Effector memory CD4-positive, alpha-beta T cell (primary cell): ENCODE data around the gene ANKMY1.

ENCODE experiments used
- DNase-seq, 3 donors: peaks; one replicate each; pipeline ENCODE4 v3.0.0-alpha.2; 2020
- H3K27ac ChIP-seq: 2 replicates; pipeline ENCODE4 v1.7.0; 2013; ENCODE audit warnings: mild to moderate bottlenecking, low read length, moderate library complexity; ENCODE audit not compliant: insufficient read depth, poor library complexity, severe bottlenecking
- H3K27me3 ChIP-seq: replicated peaks from 2 replicates; pipeline ENCODE4 v1.7.0; 2013; ENCODE audit warnings: mild to moderate bottlenecking, low read length; ENCODE audit not compliant: insufficient read depth, control insufficient read depth, poor library complexity, severe bottlenecking
- H3K36me3 ChIP-seq: 2 replicates; pipeline ENCODE4 v1.7.0; 2013; ENCODE audit warnings: mild to moderate bottlenecking, low read length, moderate library complexity; ENCODE audit not compliant: control insufficient read depth, insufficient read depth
- H3K4me1 ChIP-seq: 2 replicates; pipeline ENCODE4 v1.7.0; 2013; ENCODE audit warnings: low read length, mild to moderate bottlenecking; ENCODE audit not compliant: control insufficient read depth, insufficient read depth, poor library complexity, severe bottlenecking
- H3K4me3 ChIP-seq: 2 replicates; pipeline ENCODE4 v1.7.0; 2013; ENCODE audit warnings: low read length, low read depth, mild to moderate bottlenecking; ENCODE audit not compliant: insufficient read depth, poor library complexity, severe bottlenecking
- H3K9me3 ChIP-seq: 2 replicates; pipeline ENCODE4 v1.7.0; 2013; ENCODE audit warnings: mild to moderate bottlenecking, low read length, moderate library complexity; ENCODE audit not compliant: control insufficient read depth

ANKMY1 gene

GRCh38 chr2:240520130-240520973 is 37.4 kb downstream of the ANKMY1 start:
- no peak for DNase-seq
- Histone ChIP-seq H3K36me3 (peaks cover 27% of the 10 kb centered on the region), H3K4me3 (no peak overlapping the region)

GRCh38 chr2:240519396-240520129 is 38.2 kb downstream of the ANKMY1 start:
- Histone ChIP-seq H3K4me3 (no peak overlapping the region), H3K36me3 (peaks cover 20% of the 10 kb centered on the region), H3K27me3 (no peaks in the 10 kb centered on the region), H3K4me1 (peaks cover under 1% of the 10 kb centered on the region), H3K9me3 (no peaks in the 10 kb centered on the region), H3K27ac (no peak overlapping the region)
- DNase-seq: no peak

More at GRCh38 chr2:240520130-240520973, 37.4 kb downstream of the ANKMY1 start:
- Histone ChIP-seq H3K27ac (no peak overlapping the region), H3K27me3 (no peaks in the 10 kb centered on the region), H3K9me3 (no peaks in the 10 kb centered on the region), H3K4me1 (no peaks in the 10 kb centered on the region)

- Histone ChIP-seq H3K4me1 (peaks cover 7% of the 10 kb centered on the region), H3K36me3 (peaks cover 16% of the 10 kb centered on the region), H3K9me3 (no peaks in the 10 kb centered on the region), H3K27ac (no peak overlapping the region), H3K4me3 (no peak overlapping the region), H3K27me3 (no peaks in the 10 kb centered on the region)
- no peak for DNase-seq
These were observed 38.8 kb downstream of the ANKMY1 start for GRCh38 chr2:240518981-240519380.

GRCh38 chr2:240517342-240517741 is 40.4 kb downstream of the ANKMY1 start:
- Histone ChIP-seq H3K27me3 (no peaks in the 10 kb centered on the region), H3K4me3 (no peak overlapping the region), H3K4me1 (peaks cover 8% of the 10 kb centered on the region), H3K9me3 (no peaks in the 10 kb centered on the region), H3K36me3 (peaks cover 3% of the 10 kb centered on the region), H3K27ac (no peak overlapping the region)
- DNase-seq: no peak

- H3K27me3 ChIP-seq: no peaks in the 10 kb centered on the region
- H3K36me3 ChIP-seq: peaks cover 12% of the 10 kb centered on the region
- H3K4me3 ChIP-seq: no peak overlapping the region
- DNase-seq: no peak
- no peaks in the 10 kb centered on the region for H3K9me3 ChIP-seq
- H3K27ac ChIP-seq: peak overlapping the region; percentile 30
- peaks cover 8% of the 10 kb centered on the region for H3K4me1 ChIP-seq
These were observed 43.2 kb downstream of the ANKMY1 start for GRCh38 chr2:240514631-240515030.

GRCh38 chr2:240513549-240514287 is 44.1 kb downstream of the ANKMY1 start:
- Histone ChIP-seq H3K27ac (peak overlapping the region; percentile 30), H3K4me1 (peaks cover 8% of the 10 kb centered on the region), H3K36me3 (peaks cover 14% of the 10 kb centered on the region), H3K4me3 (no peak overlapping the region), H3K27me3 (no peaks in the 10 kb centered on the region), H3K9me3 (no peaks in the 10 kb centered on the region)
- DNase-seq: peak; percentile 68 to 75 (median 72)

GRCh38 chr2:240512666-240513535 is 44.9 kb downstream of the ANKMY1 start:
- Histone ChIP-seq H3K9me3 (no peaks in the 10 kb centered on the region), H3K4me1 (peaks cover 8% of the 10 kb centered on the region), H3K27ac (no peak overlapping the region), H3K27me3 (no peaks in the 10 kb centered on the region), H3K36me3 (peaks cover 14% of the 10 kb centered on the region), H3K4me3 (no peak overlapping the region)
- DNase-seq: no peak

GRCh38 chr2:240512109-240512485 is 45.7 kb downstream of the ANKMY1 start:
- H3K4me3 ChIP-seq: no peak overlapping the region
- H3K4me1 ChIP-seq: peaks cover 8% of the 10 kb centered on the region
- H3K27me3 ChIP-seq: no peaks in the 10 kb centered on the region
- H3K36me3 ChIP-seq: peaks cover 14% of the 10 kb centered on the region
- no peak for DNase-seq
- H3K9me3 ChIP-seq: no peaks in the 10 kb centered on the region
- H3K27ac ChIP-seq: no peak overlapping the region

- Histone ChIP-seq H3K36me3 (peaks cover 14% of the 10 kb centered on the region), H3K9me3 (no peaks in the 10 kb centered on the region), H3K4me3 (no peak overlapping the region), H3K4me1 (peaks cover 8% of the 10 kb centered on the region), H3K27ac (no peak overlapping the region), H3K27me3 (no peaks in the 10 kb centered on the region)
- no peak for DNase-seq
These were observed 46.3 kb downstream of the ANKMY1 start for GRCh38 chr2:240511351-240512108.
